ENCODE data around the gene ETDA. TPM values are rescaled to one million over a fixed set of nuclear protein-coding genes. Genes with fewer than 3 reads are reported as not detected.

ETDA gene
- total and polyA plus RNA-seq, 2 donors (not counting 1 experiment from before 2014, with no cell fraction given) = not detected

DNA sequence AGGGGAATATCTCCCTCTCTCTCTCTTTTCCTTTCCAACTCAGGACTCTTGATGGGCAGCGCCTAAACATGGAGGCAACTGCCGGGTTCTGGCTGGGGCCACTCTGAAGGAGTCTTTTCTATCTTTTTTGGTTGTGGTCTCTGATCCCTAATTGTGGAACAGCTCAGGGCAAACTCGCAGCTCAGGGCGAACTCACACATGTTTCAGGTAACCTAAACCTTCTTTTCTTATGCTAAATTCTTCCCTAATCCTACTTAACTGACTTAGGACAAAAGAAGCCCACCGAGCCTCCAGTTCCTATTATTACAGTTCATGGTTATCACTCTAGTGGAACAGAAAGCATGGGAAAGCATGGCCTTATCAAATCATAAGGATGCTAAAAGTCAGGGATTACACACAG lies 21.3 kb downstream of the ETDA start:
- intact Hi-C loops (cut with micrococcal nuclease) = no loop called here
- no peak for DNase-seq
- Histone ChIP-seq H3K27me3 (replicated peaks in 1 of 4; ENCODE audit: control extremely low read depth in 1 of 4, control insufficient read depth in 3 of 4, insufficient read depth in 4 of 4, low read length in 3 of 4) (no peaks in the 10 kb centered on the region), H3K79me2 (ENCODE audit: control insufficient read depth, insufficient read depth, low read length) (no peaks in the 10 kb centered on the region), H3K9me3 (ENCODE audit: control extremely low read depth in 1 of 3, control insufficient read depth in 2 of 3, insufficient read depth in 1 of 3, low read length in 2 of 3) (no peaks in the 10 kb centered on the region), H3K4me3 (ENCODE audit: control extremely low read depth in 1 of 5, extremely low read depth in 1 of 5, insufficient read depth in 1 of 5, low read depth in 2 of 5, low read length in 4 of 5) (no peak overlapping the region), H3K4me2 (replicated peaks; ENCODE audit: low read depth, low read length, poor library complexity, severe bottlenecking) (no peak overlapping the region), H2AFZ (ENCODE audit: insufficient read depth, low read depth, low read length, poor library complexity, severe bottlenecking) (no peak overlapping the region), H3K9ac (ENCODE audit: low read length) (no peak overlapping the region), H4K20me1 (ENCODE audit: control insufficient read depth, insufficient read depth, low read length, poor library complexity, severe bottlenecking) (no peaks in the 10 kb centered on the region), H3K36me3 (replicated peaks in 1 of 2; ENCODE audit: control extremely low read depth in 1 of 2, control insufficient read depth in 1 of 2, extremely low read depth in 1 of 2, insufficient read depth in 2 of 2, low read length in 1 of 2) (no peaks in the 10 kb centered on the region), H3K4me1 (ENCODE audit: control insufficient read depth in 2 of 2, insufficient read depth in 2 of 2, low read length in 2 of 2) (no peaks in the 10 kb centered on the region), H3K27ac (ENCODE audit: low read length in 2 of 2) (no peak overlapping the region)
- TF ChIP-seq EZH2 (IDR thresholded peaks at IDR 0.05; ENCODE audit: borderline replicate concordance, insufficient read depth, low read depth, low read length, poor library complexity, severe bottlenecking) = no peak
- TF ChIP-seq, protein P1, sequence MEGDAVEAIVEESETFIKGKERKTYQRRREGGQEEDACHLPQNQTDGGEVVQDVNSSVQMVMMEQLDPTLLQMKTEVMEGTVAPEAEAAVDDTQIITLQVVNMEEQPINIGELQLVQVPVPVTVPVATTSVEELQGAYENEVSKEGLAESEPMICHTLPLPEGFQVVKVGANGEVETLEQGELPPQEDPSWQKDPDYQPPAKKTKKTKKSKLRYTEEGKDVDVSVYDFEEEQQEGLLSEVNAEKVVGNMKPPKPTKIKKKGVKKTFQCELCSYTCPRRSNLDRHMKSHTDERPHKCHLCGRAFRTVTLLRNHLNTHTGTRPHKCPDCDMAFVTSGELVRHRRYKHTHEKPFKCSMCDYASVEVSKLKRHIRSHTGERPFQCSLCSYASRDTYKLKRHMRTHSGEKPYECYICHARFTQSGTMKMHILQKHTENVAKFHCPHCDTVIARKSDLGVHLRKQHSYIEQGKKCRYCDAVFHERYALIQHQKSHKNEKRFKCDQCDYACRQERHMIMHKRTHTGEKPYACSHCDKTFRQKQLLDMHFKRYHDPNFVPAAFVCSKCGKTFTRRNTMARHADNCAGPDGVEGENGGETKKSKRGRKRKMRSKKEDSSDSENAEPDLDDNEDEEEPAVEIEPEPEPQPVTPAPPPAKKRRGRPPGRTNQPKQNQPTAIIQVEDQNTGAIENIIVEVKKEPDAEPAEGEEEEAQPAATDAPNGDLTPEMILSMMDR (IDR thresholded peaks at IDR 0.05) = no peak
- H3K27ac Mint-ChIP-seq = no peak overlapping the region
- POLR2A ChIA-PET = no interaction called here
- no peak for ATAC-seq (ENCODE audit: low read depth)
- no peak overlapping the region for H3K4me3 Mint-ChIP-seq
- WGBS (ENCODE audit: insufficient coverage) = no CpG with 5 or more reads among the region's 5 CpGs
- H3K9me3 Mint-ChIP-seq (ENCODE audit: insufficient read depth) = no peaks in the 10 kb centered on the region
- no peaks in the 10 kb centered on the region for H3K4me1 Mint-ChIP-seq
- CTCF ChIA-PET = no interaction called here
- no peaks in the 10 kb centered on the region for H3K27me3 Mint-ChIP-seq

DNA sequence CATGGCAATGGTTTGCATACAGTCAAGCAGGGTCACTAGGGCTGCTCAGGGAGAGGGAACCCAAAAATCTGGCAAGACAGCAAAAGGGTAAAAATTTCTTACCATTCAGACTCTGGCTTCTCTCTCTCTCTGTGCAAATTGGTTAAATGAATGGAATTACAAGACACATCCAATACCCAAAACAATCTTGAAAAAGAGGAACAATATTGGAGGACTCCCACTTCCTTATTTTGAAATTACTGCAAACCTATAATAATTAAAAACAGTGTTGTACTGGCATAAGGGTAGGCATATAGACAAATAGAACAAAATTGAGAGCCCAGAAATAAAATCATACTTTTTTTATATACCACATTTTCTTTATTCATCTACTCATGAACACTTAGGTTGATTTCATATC lies 24.1 kb downstream of the ETDA start:
- Histone ChIP-seq H3K27ac (ENCODE audit: low read length in 2 of 2) (no peak overlapping the region), H3K9ac (ENCODE audit: low read length) (no peak overlapping the region), H3K4me1 (ENCODE audit: control insufficient read depth in 2 of 2, insufficient read depth in 2 of 2, low read length in 2 of 2) (no peaks in the 10 kb centered on the region), H3K9me3 (ENCODE audit: control extremely low read depth in 1 of 3, control insufficient read depth in 2 of 3, insufficient read depth in 1 of 3, low read length in 2 of 3) (no peaks in the 10 kb centered on the region), H3K79me2 (ENCODE audit: control insufficient read depth, insufficient read depth, low read length) (no peaks in the 10 kb centered on the region), H2AFZ (ENCODE audit: insufficient read depth, low read depth, low read length, poor library complexity, severe bottlenecking) (no peak overlapping the region), H3K36me3 (replicated peaks in 1 of 2; ENCODE audit: control extremely low read depth in 1 of 2, control insufficient read depth in 1 of 2, extremely low read depth in 1 of 2, insufficient read depth in 2 of 2, low read length in 1 of 2) (no peaks in the 10 kb centered on the region), H4K20me1 (ENCODE audit: control insufficient read depth, insufficient read depth, low read length, poor library complexity, severe bottlenecking) (no peaks in the 10 kb centered on the region), H3K4me2 (replicated peaks; ENCODE audit: low read depth, low read length, poor library complexity, severe bottlenecking) (no peak overlapping the region), H3K27me3 (replicated peaks in 1 of 4; ENCODE audit: control extremely low read depth in 1 of 4, control insufficient read depth in 3 of 4, insufficient read depth in 4 of 4, low read length in 3 of 4) (no peaks in the 10 kb centered on the region), H3K4me3 (ENCODE audit: control extremely low read depth in 1 of 5, extremely low read depth in 1 of 5, insufficient read depth in 1 of 5, low read depth in 2 of 5, low read length in 4 of 5) (no peak overlapping the region)
- ATAC-seq (ENCODE audit: low read depth) (no peak), DNase-seq (no peak)
- Mint-ChIP-seq H3K27me3 (no peaks in the 10 kb centered on the region), H3K9me3 (ENCODE audit: insufficient read depth) (peaks cover 2% of the 10 kb centered on the region), H3K4me3 (no peak overlapping the region), H3K27ac (no peak overlapping the region), H3K4me1 (no peaks in the 10 kb centered on the region)
- TF ChIP-seq EZH2 (IDR thresholded peaks at IDR 0.05; ENCODE audit: borderline replicate concordance, insufficient read depth, low read depth, low read length, poor library complexity, severe bottlenecking) = no peak
- TF ChIP-seq, protein P1 (IDR thresholded peaks at IDR 0.05) = no peak
- intact Hi-C loops (cut with micrococcal nuclease) = no loop called here
- ChIA-PET POLR2A (no interaction called here), CTCF (no interaction called here)

All from B cell (primary cell).